ENCODE results near the gene RTL10.

GRCh38 chr22:19831016-19831415 is 23.7 kb downstream of the RTL10 start:
- no peak for TF ChIP-seq CTCF (IDR thresholded peaks at IDR 0.05)
- no peak for TF ChIP-seq POLR2AphosphoS5 (IDR thresholded peaks at IDR 0.05; ENCODE audit: low read depth, low read length)
- TF ChIP-seq REST (IDR thresholded peaks at IDR 0.05; ENCODE audit: insufficient read depth in 1 of 2, low read depth in 2 of 2, low read length in 1 of 2) = no peak
